ENCODE data around the gene ELP5.

ELP5 gene

DNA sequence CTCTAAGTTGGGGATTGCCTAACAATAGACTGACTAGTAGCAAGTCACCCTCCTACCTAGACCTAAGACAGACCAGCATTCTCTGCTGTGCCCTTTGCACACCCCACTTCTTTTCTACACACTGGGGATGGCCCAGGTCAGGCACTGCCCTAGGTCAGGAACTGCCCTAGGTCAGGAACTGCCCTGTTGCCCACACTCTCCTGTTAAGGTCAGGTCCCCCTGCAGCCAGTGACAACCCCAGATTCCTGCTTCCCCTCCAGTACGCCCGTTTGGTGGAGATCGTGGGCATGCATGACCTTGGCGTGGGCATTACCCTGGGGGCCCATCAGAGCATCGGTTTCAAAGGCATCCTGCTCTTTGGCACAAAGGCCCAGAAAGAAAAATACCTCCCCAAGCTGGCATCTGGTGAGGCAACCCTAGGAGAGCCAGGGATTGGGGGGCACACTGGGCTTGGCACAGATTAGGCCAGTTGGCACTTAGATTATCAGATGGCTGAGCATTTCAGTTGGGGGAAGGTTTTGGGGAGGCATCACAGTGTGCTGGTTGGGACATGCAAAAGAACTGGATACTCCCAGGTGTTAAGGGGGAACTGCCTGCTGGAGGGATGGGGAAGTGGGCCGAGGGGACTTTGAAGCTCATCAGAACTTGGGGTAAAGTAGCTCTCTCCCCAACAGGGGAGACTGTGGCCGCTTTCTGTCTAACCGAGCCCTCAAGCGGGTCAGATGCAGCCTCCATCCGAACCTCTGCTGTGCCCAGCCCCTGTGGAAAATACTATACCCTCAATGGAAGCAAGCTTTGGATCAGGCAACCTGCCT, 30.5 kb upstream of the ELP5 start:
- no peak for DNase-seq
- no CpG with 5 or more reads among the region's 10 CpGs for WGBS (ENCODE audit: extremely low coverage, insufficient coverage, insufficient read length)
- peaks cover 55 to 58% of the 10 kb centered on the region in 2 experiments for H3K36me3 ChIP-seq (ENCODE audit: control insufficient read depth in 1 of 2, insufficient read depth in 2 of 2, low read length in 2 of 2)
- H3K23ac ChIP-seq (ENCODE audit: low read length): no peak overlapping the region
- H3K27ac ChIP-seq (ENCODE audit: low read depth, low read length): peak overlapping the region; percentile 98
- H3K9me3 ChIP-seq (ENCODE audit: insufficient read depth, low read depth, low read length): no peaks in the 10 kb centered on the region
- no peak overlapping the region for H3K9ac ChIP-seq (ENCODE audit: low read length)
- H4K12ac ChIP-seq (ENCODE audit: low read depth, low read length): peak overlapping the region; percentile 49
- H2BK5ac ChIP-seq (ENCODE audit: low read depth, low read length, poor library complexity): no peak overlapping the region
- no peak overlapping the region for H2BK12ac ChIP-seq (ENCODE audit: low read length)
- peaks cover 10% of the 10 kb centered on the region for H3K79me2 ChIP-seq (ENCODE audit: control insufficient read depth, insufficient read depth, low read length, poor library complexity)
- peaks cover 39 to 45% of the 10 kb centered on the region in 2 experiments for H3K4me1 ChIP-seq (ENCODE audit: control insufficient read depth in 1 of 2, insufficient read depth in 2 of 2, low read length in 2 of 2)
- H3K27me3 ChIP-seq (ENCODE audit: insufficient read depth, low read length): no peaks in the 10 kb centered on the region
- peak overlapping the region; percentile 95 for H3K18ac ChIP-seq (ENCODE audit: low read length)
- H4K91ac ChIP-seq (ENCODE audit: low read depth, low read length): peak overlapping the region; percentile 99
- H2AK5ac ChIP-seq (ENCODE audit: low read length): no peak overlapping the region
- H4K8ac ChIP-seq (ENCODE audit: low read depth, low read length): peak overlapping the region; percentile 39
- H2AFZ ChIP-seq (ENCODE audit: insufficient read depth, low read length, poor library complexity): no peak overlapping the region
- H3K4ac ChIP-seq (ENCODE audit: low read depth, low read length): peak overlapping the region; percentile 65
- H3K14ac ChIP-seq (ENCODE audit: low read length): peak overlapping the region; percentile 95
- H3K4me3 ChIP-seq (ENCODE audit: low read depth, low read length): no peak overlapping the region
- peak overlapping the region; percentile 85 for H3K4me2 ChIP-seq (ENCODE audit: low read length)
- peaks cover 24% of the 10 kb centered on the region for H3K79me1 ChIP-seq (ENCODE audit: low read length)
- H2BK120ac ChIP-seq (ENCODE audit: insufficient read depth, low read length, poor library complexity): no peak overlapping the region

- WGBS (ENCODE audit: extremely low coverage, insufficient coverage, insufficient read length): no CpG with 5 or more reads among the region's 15 CpGs
- no peak overlapping the region for H2AK5ac ChIP-seq (ENCODE audit: low read length)
These were observed 29.7 kb upstream of the ELP5 start for GRCh38 chr17:7222093-7222971.

GRCh38 chr17:7222972-7223292, 29.1 kb upstream of the ELP5 start:
- Histone ChIP-seq H3K9ac (ENCODE audit: low read length) (no peak overlapping the region), H3K18ac (ENCODE audit: low read length) (no peak overlapping the region), H2AFZ (ENCODE audit: insufficient read depth, low read length, poor library complexity) (no peak overlapping the region), H3K14ac (ENCODE audit: low read length) (no peak overlapping the region), H4K8ac (ENCODE audit: low read depth, low read length) (no peak overlapping the region), H3K36me3 (ENCODE audit: control insufficient read depth in 1 of 2, insufficient read depth in 2 of 2, low read length in 2 of 2) (peaks cover 70 to 72% of the 10 kb centered on the region in 2 experiments), H3K4me3 (ENCODE audit: low read depth, low read length) (peak overlapping the region; percentile 11), H3K9me3 (ENCODE audit: insufficient read depth, low read depth, low read length) (no peaks in the 10 kb centered on the region), H2AK5ac (ENCODE audit: low read length) (no peak overlapping the region), H3K4ac (ENCODE audit: low read depth, low read length) (no peak overlapping the region), H3K79me1 (ENCODE audit: low read length) (peaks cover 21% of the 10 kb centered on the region), H3K27me3 (ENCODE audit: insufficient read depth, low read length) (no peaks in the 10 kb centered on the region), H4K12ac (ENCODE audit: low read depth, low read length) (no peak overlapping the region), H3K79me2 (ENCODE audit: control insufficient read depth, insufficient read depth, low read length, poor library complexity) (peaks cover 10% of the 10 kb centered on the region), H2BK12ac (ENCODE audit: low read length) (no peak overlapping the region), H4K91ac (ENCODE audit: low read depth, low read length) (no peak overlapping the region), H3K4me1 (ENCODE audit: control insufficient read depth in 1 of 2, insufficient read depth in 2 of 2, low read length in 2 of 2) (peaks cover 34 to 37% of the 10 kb centered on the region in 2 experiments), H3K27ac (ENCODE audit: low read depth, low read length) (peak overlapping the region; percentile 3), H2BK5ac (ENCODE audit: low read depth, low read length, poor library complexity) (no peak overlapping the region), H3K23ac (ENCODE audit: low read length) (no peak overlapping the region), H2BK120ac (ENCODE audit: insufficient read depth, low read length, poor library complexity) (no peak overlapping the region), H3K4me2 (ENCODE audit: low read length) (no peak overlapping the region)
- DNase-seq: no peak
- WGBS (ENCODE audit: extremely low coverage, insufficient coverage, insufficient read length): no CpG with 5 or more reads among the region's 7 CpGs

More at GRCh38 chr17:7222093-7222971, 29.7 kb upstream of the ELP5 start:
- peaks cover 10% of the 10 kb centered on the region for H3K79me2 ChIP-seq (ENCODE audit: control insufficient read depth, insufficient read depth, low read length, poor library complexity)
- H3K14ac ChIP-seq (ENCODE audit: low read length): no peak overlapping the region
- no peak overlapping the region for H3K9ac ChIP-seq (ENCODE audit: low read length)
- no peak overlapping the region for H2BK12ac ChIP-seq (ENCODE audit: low read length)
- H3K4me2 ChIP-seq (ENCODE audit: low read length): no peak overlapping the region
- H3K27me3 ChIP-seq (ENCODE audit: insufficient read depth, low read length): no peaks in the 10 kb centered on the region
- H2BK120ac ChIP-seq (ENCODE audit: insufficient read depth, low read length, poor library complexity): no peak overlapping the region
- H3K36me3 ChIP-seq (ENCODE audit: control insufficient read depth in 1 of 2, insufficient read depth in 2 of 2, low read length in 2 of 2): peaks cover 64 to 66% of the 10 kb centered on the region in 2 experiments
- H3K9me3 ChIP-seq (ENCODE audit: insufficient read depth, low read depth, low read length): no peaks in the 10 kb centered on the region
- no peak overlapping the region for H2AFZ ChIP-seq (ENCODE audit: insufficient read depth, low read length, poor library complexity)
- H3K79me1 ChIP-seq (ENCODE audit: low read length): peaks cover 22% of the 10 kb centered on the region
- H2BK5ac ChIP-seq (ENCODE audit: low read depth, low read length, poor library complexity): no peak overlapping the region
- no peak overlapping the region for H3K4me3 ChIP-seq (ENCODE audit: low read depth, low read length)
- no peak overlapping the region for H3K18ac ChIP-seq (ENCODE audit: low read length)
- DNase-seq: no peak
- no peak overlapping the region for H4K12ac ChIP-seq (ENCODE audit: low read depth, low read length)
- H3K4ac ChIP-seq (ENCODE audit: low read depth, low read length): no peak overlapping the region
- H3K23ac ChIP-seq (ENCODE audit: low read length): no peak overlapping the region
- H3K4me1 ChIP-seq (ENCODE audit: control insufficient read depth in 1 of 2, insufficient read depth in 2 of 2, low read length in 2 of 2): peaks cover 38 to 40% of the 10 kb centered on the region in 2 experiments
- H4K91ac ChIP-seq (ENCODE audit: low read depth, low read length): no peak overlapping the region
- H4K8ac ChIP-seq (ENCODE audit: low read depth, low read length): no peak overlapping the region
- H3K27ac ChIP-seq (ENCODE audit: low read depth, low read length): peak overlapping the region; percentile 3

- Histone ChIP-seq H3K27me3 (ENCODE audit: insufficient read depth, low read length) (no peaks in the 10 kb centered on the region), H4K12ac (ENCODE audit: low read depth, low read length) (no peak overlapping the region), H3K4me3 (ENCODE audit: low read depth, low read length) (no peak overlapping the region), H3K79me2 (ENCODE audit: control insufficient read depth, insufficient read depth, low read length, poor library complexity) (peaks cover 10% of the 10 kb centered on the region), H3K4me1 (ENCODE audit: control insufficient read depth in 1 of 2, insufficient read depth in 2 of 2, low read length in 2 of 2) (peaks cover 30 to 32% of the 10 kb centered on the region in 2 experiments), H2BK120ac (ENCODE audit: insufficient read depth, low read length, poor library complexity) (no peak overlapping the region), H2BK12ac (ENCODE audit: low read length) (no peak overlapping the region), H3K4me2 (ENCODE audit: low read length) (no peak overlapping the region), H3K9ac (ENCODE audit: low read length) (no peak overlapping the region), H2BK5ac (ENCODE audit: low read depth, low read length, poor library complexity) (no peak overlapping the region), H3K23ac (ENCODE audit: low read length) (no peak overlapping the region), H3K4ac (ENCODE audit: low read depth, low read length) (no peak overlapping the region), H3K27ac (ENCODE audit: low read depth, low read length) (no peak overlapping the region), H3K36me3 (ENCODE audit: control insufficient read depth in 1 of 2, insufficient read depth in 2 of 2, low read length in 2 of 2) (peaks cover 74% of the 10 kb centered on the region in 2 experiments), H4K8ac (ENCODE audit: low read depth, low read length) (no peak overlapping the region), H3K14ac (ENCODE audit: low read length) (no peak overlapping the region), H4K91ac (ENCODE audit: low read depth, low read length) (no peak overlapping the region), H3K79me1 (ENCODE audit: low read length) (peaks cover 17% of the 10 kb centered on the region), H3K9me3 (ENCODE audit: insufficient read depth, low read depth, low read length) (no peaks in the 10 kb centered on the region), H2AK5ac (ENCODE audit: low read length) (no peak overlapping the region), H2AFZ (ENCODE audit: insufficient read depth, low read length, poor library complexity) (no peak overlapping the region), H3K18ac (ENCODE audit: low read length) (no peak overlapping the region)
- DNase-seq: peak; percentile 74 to 91
- no CpG with 5 or more reads among the region's 4 CpGs for WGBS (ENCODE audit: extremely low coverage, insufficient coverage, insufficient read length)
These were observed 28.6 kb upstream of the ELP5 start for GRCh38 chr17:7223375-7223774.

Measured in trophoblast cell (in vitro differentiated cells and primary cell).